ENCODE results near the gene AAMDC. TPM values are rescaled to one million over a fixed set of nuclear protein-coding genes. Genes with fewer than 3 reads are reported as not detected.

AAMDC gene
- total and polyA plus RNA-seq, 7 donors, result 54.5 to 160 (median 70.1) TPM

DNA sequence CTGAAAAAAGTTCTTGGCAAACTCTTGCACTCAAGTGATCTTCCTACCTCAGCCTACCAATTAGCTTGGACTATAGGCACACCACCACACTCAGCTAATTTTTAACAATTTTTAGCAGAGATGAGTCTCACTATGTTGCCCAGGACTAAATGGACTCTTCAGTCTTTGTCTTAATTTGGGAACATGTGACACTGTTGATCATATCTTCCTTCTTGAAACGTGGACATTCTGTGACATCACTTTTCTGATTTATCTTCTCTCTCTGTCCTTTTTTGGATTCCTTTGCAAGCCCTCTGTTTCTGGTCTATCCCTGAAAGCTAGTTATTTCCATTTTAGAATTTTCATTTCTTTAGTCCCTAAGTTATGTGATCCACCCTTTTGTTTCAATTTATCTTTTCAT lies 42.4 kb upstream of the AAMDC start:
- H3K27ac ChIP-seq, result no peak overlapping the region
- ATAC-seq (no peak), DNase-seq (no peak)
- TF ChIP-seq, protein P1, sequence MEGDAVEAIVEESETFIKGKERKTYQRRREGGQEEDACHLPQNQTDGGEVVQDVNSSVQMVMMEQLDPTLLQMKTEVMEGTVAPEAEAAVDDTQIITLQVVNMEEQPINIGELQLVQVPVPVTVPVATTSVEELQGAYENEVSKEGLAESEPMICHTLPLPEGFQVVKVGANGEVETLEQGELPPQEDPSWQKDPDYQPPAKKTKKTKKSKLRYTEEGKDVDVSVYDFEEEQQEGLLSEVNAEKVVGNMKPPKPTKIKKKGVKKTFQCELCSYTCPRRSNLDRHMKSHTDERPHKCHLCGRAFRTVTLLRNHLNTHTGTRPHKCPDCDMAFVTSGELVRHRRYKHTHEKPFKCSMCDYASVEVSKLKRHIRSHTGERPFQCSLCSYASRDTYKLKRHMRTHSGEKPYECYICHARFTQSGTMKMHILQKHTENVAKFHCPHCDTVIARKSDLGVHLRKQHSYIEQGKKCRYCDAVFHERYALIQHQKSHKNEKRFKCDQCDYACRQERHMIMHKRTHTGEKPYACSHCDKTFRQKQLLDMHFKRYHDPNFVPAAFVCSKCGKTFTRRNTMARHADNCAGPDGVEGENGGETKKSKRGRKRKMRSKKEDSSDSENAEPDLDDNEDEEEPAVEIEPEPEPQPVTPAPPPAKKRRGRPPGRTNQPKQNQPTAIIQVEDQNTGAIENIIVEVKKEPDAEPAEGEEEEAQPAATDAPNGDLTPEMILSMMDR (IDR thresholded peaks at IDR 0.05), result no peak
- H3K4me1 ChIP-seq, result no peaks in the 10 kb centered on the region
- intact Hi-C loops (cut with DNase I), result loop anchor here in 1 of 2 donors (10.0 kb wide), 1 partner anchor 266 kb away; no protein-coding TSS in a partner anchor
- no peak overlapping the region for H3K4me3 ChIP-seq
- H3K27me3 ChIP-seq (ENCODE audit: insufficient read depth in 3 of 3, low read length in 2 of 3), result no peaks in the 10 kb centered on the region
- 16 to 21% (median 17%) methylated on average over 1 of the region's 1 CpG for WGBS, 3 donors
- peaks cover 0 to 5% of the 10 kb centered on the region in 2 donors for H3K36me3 ChIP-seq (ENCODE audit: insufficient read depth in 1 of 2, low read depth in 1 of 2)
- no peaks in the 10 kb centered on the region for H3K9me3 ChIP-seq

DNA sequence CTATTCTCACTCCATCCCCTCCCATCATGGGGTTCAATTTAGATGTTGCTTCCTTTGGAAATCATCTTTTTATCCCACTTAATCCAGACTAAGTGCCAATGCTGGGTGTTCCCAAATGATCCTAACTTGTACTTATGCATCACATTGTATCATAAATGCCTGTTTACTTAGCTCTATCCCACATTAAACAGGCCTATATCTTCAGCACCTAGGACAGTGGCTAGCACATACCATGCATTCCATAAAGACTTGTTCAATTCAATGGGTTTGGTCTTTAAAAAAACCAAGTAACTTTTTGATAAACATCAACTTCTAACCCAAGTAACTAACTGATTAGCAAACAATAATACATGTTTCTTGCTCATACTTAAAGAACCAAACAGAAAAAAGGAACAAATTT lies 41.0 kb upstream of the AAMDC start:
- Histone ChIP-seq H3K9me3 (no peaks in the 10 kb centered on the region), H3K4me3 (no peak overlapping the region), H3K36me3 (ENCODE audit: insufficient read depth in 1 of 2, low read depth in 1 of 2) (peaks cover 0 to 5% of the 10 kb centered on the region in 2 donors), H3K27ac (no peak overlapping the region), H3K27me3 (ENCODE audit: insufficient read depth in 3 of 3, low read length in 2 of 3) (no peaks in the 10 kb centered on the region), H3K4me1 (peaks cover 8% of the 10 kb centered on the region)
- ATAC-seq, result no peak
- no peak for DNase-seq
- intact Hi-C loops (cut with DNase I), result loop anchor here in 1 of 2 donors (10.0 kb wide), 1 partner anchor 265 kb away; no protein-coding TSS in a partner anchor
- TF ChIP-seq, protein P1 (IDR thresholded peaks at IDR 0.05), result no peak

DNA sequence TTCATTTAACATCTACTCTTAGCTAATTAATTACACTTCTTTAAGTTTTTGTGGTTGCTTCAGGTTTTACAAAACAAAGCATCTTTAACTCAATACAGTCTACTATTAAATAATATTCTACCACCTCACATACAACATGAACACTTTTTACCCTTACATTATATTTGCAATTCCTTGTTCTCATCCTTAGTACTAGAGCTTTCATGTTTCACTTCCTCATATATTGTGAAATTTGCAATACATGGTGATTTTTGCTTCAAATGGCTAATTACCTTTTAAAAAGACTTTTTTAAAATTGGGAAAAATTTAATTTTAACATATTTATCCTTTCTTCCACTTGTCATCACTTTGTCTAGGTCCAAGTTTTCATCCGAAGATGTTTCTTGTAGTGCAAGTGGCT lies 37.9 kb upstream of the AAMDC start:
- WGBS, 3 donors, result 91 to 99% (median 98%) methylated on average over 1 of the region's 1 CpG
- no peak for DNase-seq
- intact Hi-C loops (cut with DNase I), result no loop called here
- H3K4me3 ChIP-seq, result no peak overlapping the region
- TF ChIP-seq, protein P1 (IDR thresholded peaks at IDR 0.05), result no peak
- no peaks in the 10 kb centered on the region for H3K27me3 ChIP-seq (ENCODE audit: insufficient read depth in 3 of 3, low read length in 2 of 3)
- H3K27ac ChIP-seq, result no peak overlapping the region
- no peaks in the 10 kb centered on the region for H3K36me3 ChIP-seq (ENCODE audit: insufficient read depth in 1 of 2, low read depth in 1 of 2)
- H3K4me1 ChIP-seq, result peaks cover 21% of the 10 kb centered on the region
- H3K9me3 ChIP-seq, result no peaks in the 10 kb centered on the region
- no peak for ATAC-seq

DNA sequence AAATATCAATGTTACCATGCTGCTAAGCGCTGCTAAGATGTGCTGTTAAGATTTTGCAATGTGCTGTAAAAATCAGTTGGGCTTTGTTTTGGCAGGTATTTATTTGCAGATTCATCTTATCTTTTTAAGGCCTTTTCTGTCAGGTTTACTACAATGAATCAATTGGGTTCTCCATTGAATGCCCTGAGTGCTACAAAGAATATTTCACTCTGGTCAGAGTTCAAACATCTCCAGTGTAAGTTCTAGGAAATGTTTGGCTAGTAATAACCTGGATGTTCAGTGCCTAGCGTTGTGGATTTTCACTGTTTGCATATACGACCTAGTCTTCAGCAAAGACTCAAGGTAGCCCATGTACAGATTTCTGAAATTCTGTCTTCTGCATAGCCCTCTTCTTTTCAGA lies 36.4 kb upstream of the AAMDC start:
- TF ChIP-seq, protein P1 (IDR thresholded peaks at IDR 0.05), result no peak
- Histone ChIP-seq H3K4me1 (peaks cover 27% of the 10 kb centered on the region), H3K36me3 (ENCODE audit: insufficient read depth in 1 of 2, low read depth in 1 of 2) (no peaks in the 10 kb centered on the region), H3K27me3 (ENCODE audit: insufficient read depth in 3 of 3, low read length in 2 of 3) (no peaks in the 10 kb centered on the region), H3K27ac (no peak overlapping the region), H3K9me3 (no peaks in the 10 kb centered on the region), H3K4me3 (no peak overlapping the region)
- WGBS, 3 donors, result 55 to 85% (median 64%) methylated on average over 3 of the region's 3 CpGs
- ATAC-seq (no peak), DNase-seq (no peak)
- intact Hi-C loops (cut with DNase I), result no loop called here

DNA sequence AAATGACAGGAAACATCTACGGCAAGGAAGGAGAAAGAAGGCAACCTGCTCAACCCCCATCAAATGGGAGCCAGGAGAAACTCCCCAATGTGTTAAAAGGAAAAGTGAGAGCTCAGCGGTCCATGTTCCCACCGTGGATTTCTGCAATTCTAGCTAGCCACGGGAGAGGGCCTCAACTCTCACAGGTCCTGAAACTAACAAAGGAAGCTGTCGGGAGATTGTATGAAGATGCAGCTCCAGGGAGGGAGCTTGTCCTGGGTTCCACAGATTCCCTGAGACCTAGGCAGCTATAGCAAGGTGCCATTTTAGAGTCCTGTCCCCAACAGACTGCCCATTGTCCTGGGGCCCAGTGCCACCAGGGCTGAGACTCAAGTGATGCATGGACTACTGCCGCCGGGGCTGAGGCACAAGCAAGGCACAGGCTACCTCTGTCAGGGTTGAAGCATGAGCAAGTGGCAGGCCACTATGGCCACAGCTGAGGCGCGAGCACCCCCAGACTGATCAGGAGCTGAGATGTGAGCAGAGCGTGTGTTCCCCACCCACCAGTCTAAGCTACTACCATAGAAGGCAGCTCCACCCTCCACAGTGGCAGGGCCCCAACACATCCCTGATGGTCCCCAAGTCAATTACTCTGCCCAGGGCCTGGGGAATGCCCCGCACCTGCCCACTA lies 31.7 kb upstream of the AAMDC start:
- Histone ChIP-seq H3K27me3 (ENCODE audit: insufficient read depth in 3 of 3, low read length in 2 of 3) (no peaks in the 10 kb centered on the region), H3K36me3 (ENCODE audit: insufficient read depth in 1 of 2, low read depth in 1 of 2) (no peaks in the 10 kb centered on the region), H3K27ac (no peak overlapping the region), H3K4me1 (peaks cover 28% of the 10 kb centered on the region), H3K9me3 (no peaks in the 10 kb centered on the region), H3K4me3 (no peak overlapping the region)
- no peak for DNase-seq
- WGBS, 3 donors, result 83 to 86% (median 85%) methylated on average over 11 of the region's 11 CpGs
- TF ChIP-seq, protein P1 (IDR thresholded peaks at IDR 0.05), result no peak
- intact Hi-C loops (cut with DNase I), result no loop called here
- peak in 2 of 4 donors; percentile 33 to 41 for ATAC-seq
